Body of pancreas (tissue), 4 donors: ENCODE results near the gene MPP1. TPM values are rescaled to one million over a fixed set of nuclear protein-coding genes. Genes with fewer than 3 reads are reported as not detected.

Source experiments
- ATAC-seq: fragments of 150-250 bp; one replicate; pipeline ENCODE4 v1.9.1; 2016
- DNase-seq, 4 donors: peaks; one replicate each; pipeline ENCODE4 v3.0.0-alpha.2; 2019
- H3K27ac ChIP-seq, 4 donors: fragments of 200-600 bp; sonication (generic); 1 replicate in 3 of 4; 2 replicates in 1 of 4; pipeline versions ENCODE4 v1.5.1 to v1.6.1; 2016 to 2019; ENCODE audit warnings: mild to moderate bottlenecking in 1 of 4, mixed read lengths in 1 of 4, moderate library complexity in 1 of 4
- H3K27me3 ChIP-seq, 2 donors: fragments of 200-600 bp; sonication (generic); one replicate each; pipeline ENCODE4 v1.6.0; 2016; ENCODE audit warnings: mild to moderate bottlenecking in 1 of 2
- H3K36me3 ChIP-seq, 2 donors: fragments of 200-600 bp; sonication (generic); replicated peaks in 1 of 2; 2 replicates each; pipeline ENCODE4 v1.5.1; 2016; ENCODE audit warnings: low read depth in 2 of 2; ENCODE audit not compliant: insufficient read depth in 1 of 2
- H3K4me1 ChIP-seq: fragments of 200-600 bp; sonication (generic); one replicate; pipeline ENCODE4 v1.6.0; 2016
- H3K4me3 ChIP-seq, 2 donors: fragments of 200-600 bp; sonication (generic); 1 replicate in 1 of 2; 2 replicates in 1 of 2; pipeline ENCODE4 v1.5.1; 2016 to 2019
- H3K9me3 ChIP-seq, 3 donors: fragments of 200-600 bp; sonication (generic); 1 replicate in 2 of 3; 2 replicates in 1 of 3; pipeline ENCODE4 v1.5.1; 2016
- CTCF ChIP-seq, 7 experiments: fragments of 450-650 bp in 4 of 7; fragments of 200-600 bp in 3 of 7; sonication (generic) in 3 of 7; IDR thresholded peaks; one replicate each; pipeline ENCODE4 v1.5.1; 2016 to 2019; ENCODE audit warnings: antibody characterized with exemption in 7 of 7
- POLR2A ChIP-seq, 3 donors: fragments of 450-650 bp; IDR thresholded peaks; one replicate each; pipeline ENCODE4 v1.6.1; 2016; ENCODE audit warnings: antibody characterized with exemption in 3 of 3, mild to moderate bottlenecking in 2 of 3
- WGBS, 2 donors: methylation state at CpG; one replicate each; pipeline ENCODE4 v1.1.5; 2017; 5-methylcytosine and 5-hydroxymethylcytosine counted together
- intact Hi-C: fragments of 100-400 bp; cut with DNase I; formaldehyde crosslinking; loops from one replicate; pipeline ENCODE4 v1.15.1; 2023
- total RNA-seq, 2 donors: library from RNA; depleted of rRNA; stranded (reverse); fragments of >200 nt; gene quantifications; one replicate each; pipeline ENCODE4 v1.1.0, GENCODE V29; 2016

MPP1 gene
- total RNA-seq, 2 donors from 2014 or later, result 24.9 to 31.6 TPM

- intact Hi-C loops, result no loop called here
- H3K4me3 ChIP-seq, result no peak within 1 kb of the TSS
- WGBS, 2 donors, result 82 to 87% methylated on average over 3 of the region's 3 CpGs
- no peak for DNase-seq
- no peaks in the 10 kb centered on the region for H3K27me3 ChIP-seq
- TF ChIP-seq CTCF (IDR thresholded peaks at IDR 0.05) (no peak), POLR2A (IDR thresholded peaks at IDR 0.05) (no peak)
- H3K9me3 ChIP-seq, result no peaks in the 10 kb centered on the region
- ATAC-seq, result no peak
- no peaks in the 10 kb centered on the region for H3K4me1 ChIP-seq
- no peaks in the 10 kb centered on the region for H3K36me3 ChIP-seq
- no peak within 1 kb of the TSS for H3K27ac ChIP-seq
Observed at GRCh38 chrX:154834562-154834961, 29.3 kb upstream of the MPP1 start, which contains the start of gene SMIM9. SMIM9 (minus strand) TSS chrX:154834662; CDS start chrX:154830856, 3,806 bp downstream.

- H3K36me3 ChIP-seq, result no peaks in the 10 kb centered on the region
- no peak for DNase-seq
- no peaks in the 10 kb centered on the region for H3K9me3 ChIP-seq
Observed at GRCh38 chrX:154833746-154834274, 28.5 kb upstream of the MPP1 start.

GRCh38 chrX:154829926-154830442, 24.7 kb upstream of the MPP1 start:
- Histone ChIP-seq H3K4me1 (no peaks in the 10 kb centered on the region), H3K4me3 (no peak overlapping the region), H3K27me3 (no peaks in the 10 kb centered on the region), H3K36me3 (no peaks in the 10 kb centered on the region), H3K9me3 (no peaks in the 10 kb centered on the region), H3K27ac (no peak overlapping the region)
- intact Hi-C loops, result no loop called here
- 36 to 50% methylated on average over 1 of the region's 1 CpG for WGBS, 2 donors
- TF ChIP-seq CTCF (IDR thresholded peaks at IDR 0.05) (no peak), POLR2A (IDR thresholded peaks at IDR 0.05) (no peak)
- no peak for ATAC-seq
- DNase-seq, result no peak

More at GRCh38 chrX:154833746-154834274, 28.5 kb upstream of the MPP1 start:
- intact Hi-C loops, result no loop called here
- 41 to 57% methylated on average over 3 of the region's 3 CpGs for WGBS, 2 donors
- Histone ChIP-seq H3K4me3 (no peak overlapping the region), H3K27me3 (no peaks in the 10 kb centered on the region), H3K27ac (no peak overlapping the region), H3K4me1 (no peaks in the 10 kb centered on the region)
- ATAC-seq, result no peak
- TF ChIP-seq POLR2A (IDR thresholded peaks at IDR 0.05) (no peak), CTCF (IDR thresholded peaks at IDR 0.05) (no peak)

GRCh38 chrX:154829134-154829533, 23.8 kb upstream of the MPP1 start:
- DNase-seq, result no peak
- Histone ChIP-seq H3K27me3 (no peaks in the 10 kb centered on the region), H3K4me1 (no peaks in the 10 kb centered on the region), H3K9me3 (no peaks in the 10 kb centered on the region), H3K27ac (no peak overlapping the region), H3K36me3 (no peaks in the 10 kb centered on the region), H3K4me3 (no peak overlapping the region)
- ATAC-seq, result no peak
- intact Hi-C loops, result no loop called here
- TF ChIP-seq CTCF (IDR thresholded peaks at IDR 0.05) (no peak), POLR2A (IDR thresholded peaks at IDR 0.05) (no peak)

- intact Hi-C loops, result no loop called here
- H3K27me3 ChIP-seq, result no peaks in the 10 kb centered on the region
- H3K4me1 ChIP-seq, result no peaks in the 10 kb centered on the region
- ATAC-seq (no peak), DNase-seq (no peak)
- TF ChIP-seq CTCF (IDR thresholded peaks at IDR 0.05) (no peak), POLR2A (IDR thresholded peaks at IDR 0.05) (no peak)
- H3K9me3 ChIP-seq, result no peaks in the 10 kb centered on the region
- no peaks in the 10 kb centered on the region for H3K36me3 ChIP-seq
- 68 to 69% methylated on average over 1 to 2 of the region's 2 CpGs for WGBS, 2 donors
- H3K4me3 ChIP-seq, result no peak overlapping the region
- no peak overlapping the region for H3K27ac ChIP-seq
Observed at GRCh38 chrX:154828016-154828408, 22.7 kb upstream of the MPP1 start.
